ENCODE results near the gene CCDC172.

CCDC172 gene

DNA sequence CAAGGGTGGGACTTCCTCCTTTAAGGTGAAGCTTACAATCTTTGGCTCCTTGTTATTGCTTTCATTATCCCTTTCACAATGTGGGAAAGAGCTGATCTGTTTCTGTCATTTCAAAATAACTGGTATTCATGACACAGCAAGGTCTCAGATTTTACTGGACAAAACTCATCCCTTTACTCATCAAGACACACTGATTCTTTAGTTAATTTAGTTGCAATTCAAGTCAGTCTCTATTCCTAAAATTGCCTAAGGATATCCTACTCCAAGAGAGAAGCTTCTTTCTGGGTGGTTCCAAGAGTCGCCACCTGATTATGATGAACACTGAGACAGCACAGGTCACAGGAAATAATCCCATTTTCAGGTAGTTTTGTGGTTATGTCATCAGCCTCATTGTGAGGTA lies 97.6 kb downstream of the CCDC172 start:
- Histone ChIP-seq H3K4me3 (ENCODE audit: low read depth, low read length) (no peak overlapping the region), H3K36me3 (ENCODE audit: control insufficient read depth in 2 of 2, insufficient read depth in 1 of 2, low read length in 2 of 2) (no peaks in the 10 kb centered on the region), H3K27ac (ENCODE audit: extremely low read depth, low read depth, low read length) (no peak overlapping the region), H3K4me1 (ENCODE audit: control insufficient read depth, insufficient read depth, low read length) (no peaks in the 10 kb centered on the region; the same call in 1 of the 2 replicates), H3K9me3 (ENCODE audit: control insufficient read depth, insufficient read depth, low read depth, low read length) (no peaks in the 10 kb centered on the region)
- CTCF ChIA-PET = interaction anchor here (1.2 kb wide), 1 partner anchor 22 kb away, joined by 5 read pairs; no protein-coding TSS in a partner anchor
- POLR2A ChIA-PET = no interaction called here
- TF ChIP-seq, protein P1, sequence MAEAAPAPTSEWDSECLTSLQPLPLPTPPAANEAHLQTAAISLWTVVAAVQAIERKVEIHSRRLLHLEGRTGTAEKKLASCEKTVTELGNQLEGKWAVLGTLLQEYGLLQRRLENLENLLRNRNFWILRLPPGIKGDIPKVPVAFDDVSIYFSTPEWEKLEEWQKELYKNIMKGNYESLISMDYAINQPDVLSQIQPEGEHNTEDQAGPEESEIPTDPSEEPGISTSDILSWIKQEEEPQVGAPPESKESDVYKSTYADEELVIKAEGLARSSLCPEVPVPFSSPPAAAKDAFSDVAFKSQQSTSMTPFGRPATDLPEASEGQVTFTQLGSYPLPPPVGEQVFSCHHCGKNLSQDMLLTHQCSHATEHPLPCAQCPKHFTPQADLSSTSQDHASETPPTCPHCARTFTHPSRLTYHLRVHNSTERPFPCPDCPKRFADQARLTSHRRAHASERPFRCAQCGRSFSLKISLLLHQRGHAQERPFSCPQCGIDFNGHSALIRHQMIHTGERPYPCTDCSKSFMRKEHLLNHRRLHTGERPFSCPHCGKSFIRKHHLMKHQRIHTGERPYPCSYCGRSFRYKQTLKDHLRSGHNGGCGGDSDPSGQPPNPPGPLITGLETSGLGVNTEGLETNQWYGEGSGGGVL (tag by site-specific recombination; IDR thresholded peaks at IDR 0.05) = no peak
- TF ChIP-seq ZNF548 (tag by site-specific recombination; IDR thresholded peaks at IDR 0.05) (no peak), REPIN1 (tag by site-specific recombination; IDR thresholded peaks at IDR 0.05; ENCODE audit: low read depth) (no peak), ZNF202 (tag by site-specific recombination; IDR thresholded peaks at IDR 0.05; ENCODE audit: borderline replicate concordance) (no peak), ZNF341 (tag by site-specific recombination; IDR thresholded peaks at IDR 0.05; ENCODE audit: low read depth) (no peak), ZNF211 (tag by site-specific recombination; IDR thresholded peaks at IDR 0.05; ENCODE audit: low read depth) (no peak), ZNF629 (tag by site-specific recombination; IDR thresholded peaks at IDR 0.05) (no peak), HOXC10 (CRISPR knock-in tag; IDR thresholded peaks at IDR 0.05) (no peak), ZNF214 (tag by site-specific recombination; IDR thresholded peaks at IDR 0.05; ENCODE audit: borderline replicate concordance) (no peak), ZNF433 (tag by site-specific recombination; IDR thresholded peaks at IDR 0.05; ENCODE audit: low read depth) (no peak), ZNF266 (tag by site-specific recombination; IDR thresholded peaks at IDR 0.05; ENCODE audit: low read depth) (no peak), BCL11B (tag by site-specific recombination; IDR thresholded peaks at IDR 0.05; ENCODE audit: low read depth) (no peak), KLF8 (tag by site-specific recombination; IDR thresholded peaks at IDR 0.05) (no peak)
- TF ChIP-seq, protein P2, sequence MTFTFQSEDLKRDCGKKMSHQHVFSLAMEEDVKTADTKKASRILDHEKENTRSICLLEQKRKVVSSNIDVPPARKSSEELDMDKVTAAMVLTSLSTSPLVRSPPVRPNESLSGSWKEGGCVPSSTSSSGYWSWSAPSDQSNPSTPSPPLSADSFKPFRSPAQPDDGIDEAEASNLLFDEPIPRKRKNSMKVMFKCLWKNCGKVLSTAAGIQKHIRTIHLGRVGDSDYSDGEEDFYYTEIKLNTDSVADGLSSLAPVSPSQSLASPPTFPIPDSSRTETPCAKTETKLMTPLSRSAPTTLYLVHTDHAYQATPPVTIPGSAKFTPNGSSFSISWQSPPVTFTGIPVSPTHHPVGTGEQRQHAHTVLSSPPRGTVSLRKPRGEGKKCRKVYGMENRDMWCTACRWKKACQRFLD (tag by site-specific recombination; IDR thresholded peaks at IDR 0.05) = no peak
- TF ChIP-seq, protein P3, sequence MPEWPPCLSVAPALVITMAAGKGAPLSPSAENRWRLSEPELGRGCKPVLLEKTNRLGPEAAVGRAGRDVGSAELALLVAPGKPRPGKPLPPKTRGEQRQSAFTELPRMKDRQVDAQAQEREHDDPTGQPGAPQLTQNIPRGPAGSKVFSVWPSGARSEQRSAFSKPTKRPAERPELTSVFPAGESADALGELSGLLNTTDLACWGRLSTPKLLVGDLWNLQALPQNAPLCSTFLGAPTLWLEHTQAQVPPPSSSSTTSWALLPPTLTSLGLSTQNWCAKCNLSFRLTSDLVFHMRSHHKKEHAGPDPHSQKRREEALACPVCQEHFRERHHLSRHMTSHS (tag by site-specific recombination; IDR thresholded peaks at IDR 0.05) = no peak

DNA sequence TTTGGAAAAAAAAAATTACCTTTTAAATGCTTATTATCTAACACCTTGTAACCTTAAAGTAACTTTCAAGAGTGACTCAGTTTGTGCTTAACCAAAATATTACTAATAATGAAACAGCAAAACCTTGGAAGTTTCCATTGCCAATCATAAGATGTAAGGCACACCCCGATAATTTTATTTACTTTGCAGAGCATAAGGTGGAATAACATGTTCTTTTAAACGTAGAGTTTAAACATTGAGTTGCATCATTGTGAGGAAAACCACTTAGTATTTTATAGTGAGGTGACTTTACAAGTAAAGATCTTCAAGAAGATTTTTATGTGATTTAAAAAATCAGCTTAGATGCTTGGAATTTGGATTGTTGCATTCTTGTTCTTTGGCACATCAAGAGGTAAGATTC lies 103.4 kb downstream of the CCDC172 start, which contains the start of gene PNLIPRP3:
PNLIPRP3 (plus strand) TSS at position 177 of the 400 bp plus-strand sequence; CDS start at position 343, 166 bp downstream.
- H3K4me3 ChIP-seq (ENCODE audit: low read depth, low read length) = no peak within 1 kb of the TSS
- ChIA-PET POLR2A (no interaction called here), CTCF (interaction anchor here (0.7 to 1.5 kb wide), 2 partner anchors 16 kb away, joined by 3 to 4 read pairs; no protein-coding TSS in a partner anchor)
- H3K9me3 ChIP-seq (ENCODE audit: control insufficient read depth, insufficient read depth, low read depth, low read length) = no peaks in the 10 kb centered on the region
- no peaks in the 10 kb centered on the region for H3K36me3 ChIP-seq (ENCODE audit: control insufficient read depth in 2 of 2, insufficient read depth in 1 of 2, low read length in 2 of 2)
- no peak within 1 kb of the TSS for H3K27ac ChIP-seq (ENCODE audit: extremely low read depth, low read depth, low read length)
- no peaks in the 10 kb centered on the region for H3K4me1 ChIP-seq (ENCODE audit: control insufficient read depth, insufficient read depth, low read length)
- TF ChIP-seq ZNF23 (tag by site-specific recombination; IDR thresholded peaks at IDR 0.05; ENCODE audit: borderline replicate concordance) (no peak), ZNF514 (tag by site-specific recombination; IDR thresholded peaks at IDR 0.05) (no peak), KLF8 (tag by site-specific recombination; IDR thresholded peaks at IDR 0.05) (no peak), ZNF777 (tag by site-specific recombination; IDR thresholded peaks at IDR 0.05; ENCODE audit: borderline replicate concordance) (no peak), MEIS1 (CRISPR knock-in tag; IDR thresholded peaks at IDR 0.05; ENCODE audit: borderline replicate concordance) (no peak), GLI4 (tag by site-specific recombination; IDR thresholded peaks at IDR 0.05) (no peak), ZNF404 (tag by site-specific recombination; IDR thresholded peaks at IDR 0.05) (no peak), ZNF114 (tag by site-specific recombination; IDR thresholded peaks at IDR 0.05) (no peak)
- TF ChIP-seq, protein P4, sequence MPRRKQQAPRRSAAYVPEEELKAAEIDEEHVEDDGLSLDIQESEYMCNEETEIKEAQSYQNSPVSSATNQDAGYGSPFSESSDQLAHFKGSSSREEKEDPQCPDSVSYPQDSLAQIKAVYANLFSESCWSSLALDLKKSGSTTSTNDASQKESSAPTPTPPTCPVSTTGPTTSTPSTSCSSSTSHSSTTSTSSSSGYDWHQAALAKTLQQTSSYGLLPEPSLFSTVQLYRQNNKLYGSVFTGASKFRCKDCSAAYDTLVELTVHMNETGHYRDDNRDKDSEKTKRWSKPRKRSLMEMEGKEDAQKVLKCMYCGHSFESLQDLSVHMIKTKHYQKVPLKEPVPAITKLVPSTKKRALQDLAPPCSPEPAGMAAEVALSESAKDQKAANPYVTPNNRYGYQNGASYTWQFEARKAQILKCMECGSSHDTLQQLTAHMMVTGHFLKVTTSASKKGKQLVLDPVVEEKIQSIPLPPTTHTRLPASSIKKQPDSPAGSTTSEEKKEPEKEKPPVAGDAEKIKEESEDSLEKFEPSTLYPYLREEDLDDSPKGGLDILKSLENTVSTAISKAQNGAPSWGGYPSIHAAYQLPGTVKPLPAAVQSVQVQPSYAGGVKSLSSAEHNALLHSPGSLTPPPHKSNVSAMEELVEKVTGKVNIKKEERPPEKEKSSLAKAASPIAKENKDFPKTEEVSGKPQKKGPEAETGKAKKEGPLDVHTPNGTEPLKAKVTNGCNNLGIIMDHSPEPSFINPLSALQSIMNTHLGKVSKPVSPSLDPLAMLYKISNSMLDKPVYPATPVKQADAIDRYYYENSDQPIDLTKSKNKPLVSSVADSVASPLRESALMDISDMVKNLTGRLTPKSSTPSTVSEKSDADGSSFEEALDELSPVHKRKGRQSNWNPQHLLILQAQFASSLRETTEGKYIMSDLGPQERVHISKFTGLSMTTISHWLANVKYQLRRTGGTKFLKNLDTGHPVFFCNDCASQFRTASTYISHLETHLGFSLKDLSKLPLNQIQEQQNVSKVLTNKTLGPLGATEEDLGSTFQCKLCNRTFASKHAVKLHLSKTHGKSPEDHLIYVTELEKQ (tag by site-specific recombination; IDR thresholded peaks at IDR 0.05; ENCODE audit: borderline replicate concordance) = no peak
- TF ChIP-seq, protein P5, sequence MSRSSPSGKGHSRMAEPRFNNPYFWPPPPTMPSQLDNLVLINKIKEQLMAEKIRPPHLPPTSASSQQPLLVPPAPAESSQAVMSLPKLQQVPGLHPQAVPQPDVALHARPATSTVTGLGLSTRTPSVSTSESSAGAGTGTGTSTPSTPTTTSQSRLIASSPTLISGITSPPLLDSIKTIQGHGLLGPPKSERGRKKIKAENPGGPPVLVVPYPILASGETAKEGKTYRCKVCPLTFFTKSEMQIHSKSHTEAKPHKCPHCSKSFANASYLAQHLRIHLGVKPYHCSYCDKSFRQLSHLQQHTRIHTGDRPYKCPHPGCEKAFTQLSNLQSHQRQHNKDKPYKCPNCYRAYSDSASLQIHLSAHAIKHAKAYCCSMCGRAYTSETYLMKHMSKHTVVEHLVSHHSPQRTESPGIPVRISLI (tag by site-specific recombination; IDR thresholded peaks at IDR 0.05) = no peak
- TF ChIP-seq, protein P2 (tag by site-specific recombination; IDR thresholded peaks at IDR 0.05) = no peak
- TF ChIP-seq, protein P6, sequence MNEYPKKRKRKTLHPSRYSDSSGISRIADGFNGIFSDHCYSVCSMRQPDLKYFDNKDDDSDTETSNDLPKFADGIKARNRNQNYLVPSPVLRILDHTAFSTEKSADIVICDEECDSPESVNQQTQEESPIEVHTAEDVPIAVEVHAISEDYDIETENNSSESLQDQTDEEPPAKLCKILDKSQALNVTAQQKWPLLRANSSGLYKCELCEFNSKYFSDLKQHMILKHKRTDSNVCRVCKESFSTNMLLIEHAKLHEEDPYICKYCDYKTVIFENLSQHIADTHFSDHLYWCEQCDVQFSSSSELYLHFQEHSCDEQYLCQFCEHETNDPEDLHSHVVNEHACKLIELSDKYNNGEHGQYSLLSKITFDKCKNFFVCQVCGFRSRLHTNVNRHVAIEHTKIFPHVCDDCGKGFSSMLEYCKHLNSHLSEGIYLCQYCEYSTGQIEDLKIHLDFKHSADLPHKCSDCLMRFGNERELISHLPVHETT (tag by site-specific recombination; IDR thresholded peaks at IDR 0.05) = no peak

All from HEK293 (cell line).